ENCODE results near the gene IL36B. TPM values are rescaled to one million over a fixed set of nuclear protein-coding genes. Genes with fewer than 3 reads are reported as not detected.

Gene IL36B
- total and polyA plus RNA-seq, 5 donors = not detected

DNA sequence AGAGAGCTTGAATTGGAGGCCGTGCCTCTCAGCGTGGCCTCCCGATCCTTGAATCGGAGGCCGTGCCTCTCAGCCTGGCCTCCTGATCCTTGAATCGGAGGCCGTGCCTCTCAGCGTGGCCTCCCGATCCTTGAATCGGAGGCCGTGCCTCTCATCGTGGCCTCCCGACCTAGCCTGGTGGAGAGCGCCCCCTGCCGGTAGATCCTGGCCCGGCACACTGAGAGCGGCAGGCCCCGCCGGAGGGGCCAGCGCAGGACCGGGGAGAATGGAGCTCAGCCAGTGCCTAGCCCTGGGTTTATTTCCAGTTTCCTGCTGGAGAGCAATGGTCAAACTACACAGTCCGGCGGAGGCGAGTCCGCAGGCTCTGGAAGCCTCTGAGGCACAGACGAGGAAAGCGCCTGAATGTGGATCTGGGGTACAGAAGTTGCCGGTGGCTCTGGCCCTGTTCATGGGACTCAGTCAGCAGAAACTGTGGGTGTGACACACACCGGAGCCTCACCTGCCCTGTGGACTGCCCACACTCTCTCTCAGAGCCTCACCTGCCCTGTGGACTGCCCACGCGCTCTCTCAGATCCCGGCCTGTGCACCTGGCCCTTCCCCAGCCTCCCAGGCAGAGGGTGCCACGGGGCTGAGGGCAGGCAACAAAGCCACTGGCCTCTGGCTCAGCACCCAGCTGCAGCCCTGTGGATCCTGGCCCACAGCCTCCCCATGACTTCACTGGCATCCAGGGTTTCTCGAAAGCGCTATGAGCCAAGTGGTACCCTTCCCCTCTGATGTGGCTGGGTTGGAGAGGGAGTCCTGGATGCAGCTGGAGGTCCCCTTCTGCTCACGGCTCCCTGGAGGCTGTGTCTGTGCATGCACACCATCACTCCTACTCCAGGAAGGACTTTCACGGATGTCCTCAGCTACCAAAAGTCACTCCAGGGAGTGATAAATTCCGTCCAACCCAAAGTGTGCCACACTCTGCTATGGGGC is 1.5 kb downstream of the IL36B start:
- H3K4me3 ChIP-seq (ENCODE audit: low read length) = no peak overlapping the region
- intact Hi-C loops (cut with DNase I) = no loop called here
- no peaks in the 10 kb centered on the region for H3K27me3 ChIP-seq (ENCODE audit: control insufficient read depth, insufficient read depth)
- H3K27ac ChIP-seq (ENCODE audit: low read length) = no peak overlapping the region
- WGBS = 93% methylated on average over 38 of the region's 38 CpGs
- ATAC-seq = no peak
- peak in 1 of 3 donors; percentile 42 for DNase-seq
- H3K4me1 ChIP-seq (ENCODE audit: control insufficient read depth, insufficient read depth, low read length) = no peaks in the 10 kb centered on the region
- H3K9me3 ChIP-seq (ENCODE audit: control insufficient read depth, low read length) = no peaks in the 10 kb centered on the region

DNA sequence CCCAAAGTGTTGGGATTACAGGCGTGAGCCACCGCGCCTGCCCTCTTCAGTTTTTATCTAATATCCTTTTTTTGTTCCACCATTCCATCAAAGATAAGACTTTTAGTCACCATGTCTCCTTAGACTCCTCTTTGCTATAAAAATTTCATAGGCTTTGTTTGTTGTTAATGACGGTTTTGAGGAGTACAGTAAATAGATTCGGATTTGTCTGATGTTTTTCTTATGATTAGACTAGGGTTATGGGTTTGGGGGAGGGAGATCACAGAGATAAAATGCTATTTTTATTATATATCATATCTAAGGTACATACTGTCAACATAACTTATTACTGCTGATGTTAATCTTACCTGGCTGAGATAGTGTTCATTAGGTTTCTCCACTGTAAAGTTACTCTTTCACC is 6.2 kb downstream of the IL36B start:
- ATAC-seq (no peak), DNase-seq (no peak)
- Histone ChIP-seq H3K4me3 (ENCODE audit: low read length) (no peak overlapping the region), H3K4me1 (ENCODE audit: control insufficient read depth, insufficient read depth, low read length) (no peaks in the 10 kb centered on the region), H3K9me3 (ENCODE audit: control insufficient read depth, low read length) (no peaks in the 10 kb centered on the region), H3K27ac (ENCODE audit: low read length) (no peak overlapping the region), H3K27me3 (ENCODE audit: control insufficient read depth, insufficient read depth) (no peaks in the 10 kb centered on the region)
- intact Hi-C loops (cut with DNase I) = no loop called here
- WGBS = 82% methylated on average over 5 of the region's 5 CpGs

DNA sequence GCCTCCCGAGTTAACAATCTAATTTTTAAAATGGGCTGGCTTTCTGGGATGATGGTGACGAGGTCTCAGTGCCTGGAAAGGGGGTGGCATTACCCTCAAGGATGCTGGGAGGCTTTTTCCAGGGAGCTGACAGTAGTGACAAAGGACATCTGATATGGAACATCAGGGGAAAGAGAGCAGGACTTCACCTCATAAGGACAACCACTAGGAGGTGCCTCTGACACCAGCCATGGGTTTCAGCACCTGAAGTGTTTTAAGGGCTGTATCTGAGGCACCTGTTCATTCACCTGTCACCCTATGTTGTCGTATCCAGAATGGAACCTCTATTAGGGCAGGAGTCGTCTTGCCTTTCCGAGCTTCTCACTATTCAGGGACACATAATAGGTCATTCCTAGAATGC is 10.8 kb downstream of the IL36B start:
- H3K4me3 ChIP-seq (ENCODE audit: low read length) = no peak overlapping the region
- no peaks in the 10 kb centered on the region for H3K4me1 ChIP-seq (ENCODE audit: control insufficient read depth, insufficient read depth, low read length)
- no peaks in the 10 kb centered on the region for H3K27me3 ChIP-seq (ENCODE audit: control insufficient read depth, insufficient read depth)
- DNase-seq = no peak
- H3K27ac ChIP-seq (ENCODE audit: low read length) = no peak overlapping the region
- no peak for ATAC-seq
- 58% methylated on average over 5 of the region's 5 CpGs for WGBS
- H3K9me3 ChIP-seq (ENCODE audit: control insufficient read depth, low read length) = no peaks in the 10 kb centered on the region
- intact Hi-C loops (cut with DNase I) = no loop called here

DNA sequence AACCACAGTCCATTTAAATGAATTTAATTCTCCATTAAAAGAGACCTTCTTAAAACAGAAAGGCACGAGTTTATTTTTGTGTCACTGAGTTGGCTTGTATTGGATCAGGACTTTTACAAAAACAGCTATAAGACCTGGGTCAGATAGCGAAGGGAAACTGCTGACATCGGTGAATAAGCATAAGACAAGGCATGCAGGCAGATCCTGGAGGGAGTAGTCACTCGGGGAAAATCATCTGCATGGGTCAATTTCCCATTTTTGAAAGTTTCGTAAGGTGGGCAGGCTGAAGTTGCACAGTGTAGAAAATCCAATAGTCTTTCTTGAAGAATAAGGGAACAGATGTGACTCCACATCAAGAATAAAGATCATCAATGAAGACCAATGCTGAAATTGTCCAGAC is 12.9 kb downstream of the IL36B start:
- Histone ChIP-seq H3K9me3 (ENCODE audit: control insufficient read depth, low read length) (no peaks in the 10 kb centered on the region), H3K4me1 (ENCODE audit: control insufficient read depth, insufficient read depth, low read length) (no peaks in the 10 kb centered on the region), H3K27me3 (ENCODE audit: control insufficient read depth, insufficient read depth) (no peaks in the 10 kb centered on the region), H3K27ac (ENCODE audit: low read length) (no peak overlapping the region), H3K4me3 (ENCODE audit: low read length) (no peak overlapping the region)
- DNase-seq (no peak), ATAC-seq (no peak)
- WGBS = 46% methylated on average over 5 of the region's 5 CpGs
- intact Hi-C loops (cut with DNase I) = no loop called here

DNA sequence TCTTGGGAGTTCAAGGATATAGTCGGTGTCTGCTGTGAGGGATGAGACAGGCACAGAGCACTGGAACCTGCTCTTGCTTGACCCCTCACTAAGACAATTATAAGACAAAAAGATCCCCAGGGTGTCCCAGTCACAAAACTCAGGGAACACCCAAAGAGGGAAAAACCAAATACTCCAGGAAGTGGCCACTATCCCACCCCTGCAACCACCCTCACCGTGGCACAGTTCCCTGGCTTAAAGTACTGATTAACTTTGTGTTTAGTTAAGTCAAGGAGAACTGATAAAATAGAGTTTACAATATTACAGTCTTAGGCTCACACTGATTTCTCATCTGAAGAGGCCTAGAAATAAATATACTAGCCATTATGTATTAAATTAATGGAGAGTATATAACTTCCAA is 13.5 kb downstream of the IL36B start:
- ATAC-seq = no peak
- 85% methylated on average over 2 of the region's 2 CpGs for WGBS
- H3K27ac ChIP-seq (ENCODE audit: low read length) = no peak overlapping the region
- DNase-seq = no peak
- no peak overlapping the region for H3K4me3 ChIP-seq (ENCODE audit: low read length)
- no peaks in the 10 kb centered on the region for H3K4me1 ChIP-seq (ENCODE audit: control insufficient read depth, insufficient read depth, low read length)
- intact Hi-C loops (cut with DNase I) = no loop called here
- no peaks in the 10 kb centered on the region for H3K27me3 ChIP-seq (ENCODE audit: control insufficient read depth, insufficient read depth)
- H3K9me3 ChIP-seq (ENCODE audit: control insufficient read depth, low read length) = no peaks in the 10 kb centered on the region

DNA sequence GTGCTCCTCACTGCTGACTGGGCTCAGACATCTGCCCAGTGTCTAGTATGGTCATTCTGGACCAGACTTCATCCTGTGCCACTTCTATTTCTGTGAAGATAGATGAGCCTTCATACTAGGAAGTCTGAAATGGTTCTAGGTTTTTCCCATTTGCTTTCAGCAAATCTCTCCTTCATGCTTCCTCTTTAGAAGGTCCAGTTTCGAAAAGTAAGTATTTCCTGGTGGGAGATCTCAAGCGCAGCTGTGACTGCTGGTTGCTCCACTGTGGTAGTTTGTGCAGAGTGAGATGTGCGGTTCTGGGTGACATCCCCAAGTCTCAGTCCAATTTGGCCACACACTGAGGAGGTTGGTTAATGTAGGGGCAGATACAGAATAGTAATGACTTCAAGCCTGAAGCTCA is 14.4 kb downstream of the IL36B start:
- Histone ChIP-seq H3K4me1 (ENCODE audit: control insufficient read depth, insufficient read depth, low read length) (no peaks in the 10 kb centered on the region), H3K27me3 (ENCODE audit: control insufficient read depth, insufficient read depth) (no peaks in the 10 kb centered on the region), H3K27ac (ENCODE audit: low read length) (no peak overlapping the region), H3K4me3 (ENCODE audit: low read length) (no peak overlapping the region), H3K9me3 (ENCODE audit: control insufficient read depth, low read length) (no peaks in the 10 kb centered on the region)
- intact Hi-C loops (cut with DNase I) = no loop called here
- DNase-seq (no peak), ATAC-seq (no peak)
- 80% methylated on average over 3 of the region's 3 CpGs for WGBS

DNA sequence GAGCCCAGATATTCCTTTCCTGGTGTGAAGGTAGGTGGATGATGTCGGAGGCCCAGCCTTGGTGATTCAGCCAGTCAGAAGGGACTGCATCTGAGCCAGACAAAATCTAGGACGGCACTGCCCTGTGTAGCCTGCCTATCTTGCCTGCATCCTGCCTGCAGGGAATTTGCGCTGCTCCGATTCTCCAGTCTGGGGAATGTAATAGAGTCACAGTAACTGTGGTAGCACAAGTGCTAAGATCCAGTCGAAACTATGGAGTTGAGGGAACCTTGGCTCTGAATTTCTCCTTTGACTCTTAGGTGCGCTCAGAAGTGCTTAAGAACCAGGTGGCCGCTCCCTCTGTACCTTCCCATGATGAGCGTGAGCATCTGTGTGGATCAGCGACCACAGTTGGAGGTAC is 15.9 kb downstream of the IL36B start:
- intact Hi-C loops (cut with DNase I) = no loop called here
- H3K4me3 ChIP-seq (ENCODE audit: low read length) = no peak overlapping the region
- 81% methylated on average over 9 of the region's 9 CpGs for WGBS
- H3K4me1 ChIP-seq (ENCODE audit: control insufficient read depth, insufficient read depth, low read length) = no peaks in the 10 kb centered on the region
- no peaks in the 10 kb centered on the region for H3K27me3 ChIP-seq (ENCODE audit: control insufficient read depth, insufficient read depth)
- DNase-seq (no peak), ATAC-seq (no peak)
- H3K27ac ChIP-seq (ENCODE audit: low read length) = no peak overlapping the region
- no peaks in the 10 kb centered on the region for H3K9me3 ChIP-seq (ENCODE audit: control insufficient read depth, low read length)

DNA sequence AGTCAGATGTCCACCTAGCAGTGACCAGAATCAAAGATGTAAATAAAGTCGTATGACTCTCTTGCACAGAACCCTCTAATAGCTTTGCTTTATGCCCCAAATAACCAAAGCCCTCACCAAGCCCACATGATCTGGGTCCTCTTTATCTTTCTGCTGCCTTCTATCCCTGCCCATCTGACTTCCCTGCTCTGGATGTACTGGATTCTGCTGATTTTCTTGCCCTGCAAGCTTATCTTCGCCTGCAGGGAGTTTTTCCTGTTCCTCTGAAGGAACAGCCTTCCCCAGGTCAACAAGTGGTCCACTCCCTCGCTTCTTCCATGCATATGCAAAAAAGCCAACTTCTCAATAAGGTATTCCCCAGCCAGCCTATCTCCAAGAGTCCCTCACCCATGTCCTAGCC is 18.7 kb downstream of the IL36B start:
- no peaks in the 10 kb centered on the region for H3K4me1 ChIP-seq (ENCODE audit: control insufficient read depth, insufficient read depth, low read length)
- DNase-seq (no peak), ATAC-seq (no peak)
- H3K27ac ChIP-seq (ENCODE audit: low read length) = no peak overlapping the region
- no peak overlapping the region for H3K4me3 ChIP-seq (ENCODE audit: low read length)
- WGBS = 74% methylated on average over 3 of the region's 3 CpGs
- intact Hi-C loops (cut with DNase I) = no loop called here
- no peaks in the 10 kb centered on the region for H3K27me3 ChIP-seq (ENCODE audit: control insufficient read depth, insufficient read depth)
- H3K9me3 ChIP-seq (ENCODE audit: control insufficient read depth, low read length) = no peaks in the 10 kb centered on the region

DNA sequence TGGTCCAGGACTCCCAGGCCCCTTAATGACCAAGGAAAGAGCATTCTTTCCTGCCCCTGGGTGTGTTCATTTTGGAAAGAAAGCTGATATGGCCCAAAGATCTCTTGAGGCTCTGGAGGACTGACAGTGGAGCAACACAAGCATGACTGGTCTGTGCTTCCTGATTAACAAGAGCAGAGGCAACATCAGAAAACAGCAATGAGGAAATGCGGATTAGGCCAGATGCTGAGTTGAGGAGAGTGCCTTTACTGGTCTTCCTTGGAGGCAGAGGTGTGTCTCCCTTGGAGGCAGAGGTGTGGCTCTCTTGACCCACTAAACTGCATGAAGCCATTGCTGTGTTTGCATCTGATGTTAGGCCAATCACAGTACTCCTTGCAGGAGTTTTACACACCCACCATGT is 19.9 kb downstream of the IL36B start:
- H3K4me1 ChIP-seq (ENCODE audit: control insufficient read depth, insufficient read depth, low read length) = no peaks in the 10 kb centered on the region
- H3K4me3 ChIP-seq (ENCODE audit: low read length) = no peak overlapping the region
- ATAC-seq (no peak), DNase-seq (no peak)
- no peaks in the 10 kb centered on the region for H3K9me3 ChIP-seq (ENCODE audit: control insufficient read depth, low read length)
- intact Hi-C loops (cut with DNase I) = no loop called here
- no peak overlapping the region for H3K27ac ChIP-seq (ENCODE audit: low read length)
- H3K27me3 ChIP-seq (ENCODE audit: control insufficient read depth, insufficient read depth) = no peaks in the 10 kb centered on the region
- 87% methylated on average over 1 of the region's 1 CpG for WGBS

DNA sequence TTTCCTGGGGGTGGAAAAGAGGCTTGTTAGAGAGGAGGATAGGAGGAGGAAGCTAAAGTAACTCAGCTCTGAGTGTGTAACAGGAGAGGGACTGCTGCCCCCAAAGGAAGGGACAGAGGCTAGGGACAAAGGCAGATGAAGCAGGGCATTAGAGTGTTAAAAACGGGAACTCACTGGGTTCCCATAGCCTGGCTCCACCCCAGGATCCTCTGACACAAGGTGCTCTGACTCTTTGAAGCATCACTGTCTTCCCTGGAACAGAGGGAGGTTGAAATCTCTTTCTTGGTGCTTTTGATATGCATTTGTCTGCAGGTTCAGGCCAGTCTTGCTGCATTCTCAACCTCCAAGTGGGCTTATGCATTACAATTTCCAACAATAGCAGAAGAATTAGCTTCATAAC is 24.6 kb downstream of the IL36B start:
- intact Hi-C loops (cut with DNase I) = no loop called here
- no peaks in the 10 kb centered on the region for H3K27me3 ChIP-seq (ENCODE audit: control insufficient read depth, insufficient read depth)
- ATAC-seq (no peak), DNase-seq (no peak)
- no peaks in the 10 kb centered on the region for H3K9me3 ChIP-seq (ENCODE audit: control insufficient read depth, low read length)
- H3K4me3 ChIP-seq (ENCODE audit: low read length) = no peak overlapping the region
- 5% methylated on average over 1 of the region's 1 CpG for WGBS
- H3K27ac ChIP-seq (ENCODE audit: low read length) = no peak overlapping the region
- no peaks in the 10 kb centered on the region for H3K4me1 ChIP-seq (ENCODE audit: control insufficient read depth, insufficient read depth, low read length)

DNA sequence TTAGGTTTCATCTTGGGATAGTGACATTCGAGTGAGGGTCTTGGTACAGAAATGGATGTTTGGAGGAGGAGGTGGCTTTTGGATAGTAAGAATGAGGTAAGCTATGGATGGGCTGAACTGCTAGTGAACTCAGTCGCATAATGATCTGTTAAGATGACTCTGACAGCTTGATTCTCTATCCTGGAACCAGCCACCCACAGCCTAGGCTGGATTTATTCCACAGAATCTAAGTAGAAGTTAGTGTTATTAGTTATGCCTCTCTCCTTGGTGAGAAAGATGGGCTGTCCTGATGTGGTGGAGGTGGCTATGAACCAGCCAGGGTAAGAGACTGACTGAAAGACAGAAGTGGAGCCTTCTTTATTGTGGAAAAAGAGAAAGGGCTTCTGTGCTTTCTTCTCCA is 25.0 kb downstream of the IL36B start:
- WGBS = 66% methylated on average over 2 of the region's 2 CpGs
- no peaks in the 10 kb centered on the region for H3K9me3 ChIP-seq (ENCODE audit: control insufficient read depth, low read length)
- H3K4me1 ChIP-seq (ENCODE audit: control insufficient read depth, insufficient read depth, low read length) = no peaks in the 10 kb centered on the region
- ATAC-seq (no peak), DNase-seq (no peak)
- no peaks in the 10 kb centered on the region for H3K27me3 ChIP-seq (ENCODE audit: control insufficient read depth, insufficient read depth)
- H3K4me3 ChIP-seq (ENCODE audit: low read length) = no peak overlapping the region
- intact Hi-C loops (cut with DNase I) = no loop called here
- H3K27ac ChIP-seq (ENCODE audit: low read length) = no peak overlapping the region

DNA sequence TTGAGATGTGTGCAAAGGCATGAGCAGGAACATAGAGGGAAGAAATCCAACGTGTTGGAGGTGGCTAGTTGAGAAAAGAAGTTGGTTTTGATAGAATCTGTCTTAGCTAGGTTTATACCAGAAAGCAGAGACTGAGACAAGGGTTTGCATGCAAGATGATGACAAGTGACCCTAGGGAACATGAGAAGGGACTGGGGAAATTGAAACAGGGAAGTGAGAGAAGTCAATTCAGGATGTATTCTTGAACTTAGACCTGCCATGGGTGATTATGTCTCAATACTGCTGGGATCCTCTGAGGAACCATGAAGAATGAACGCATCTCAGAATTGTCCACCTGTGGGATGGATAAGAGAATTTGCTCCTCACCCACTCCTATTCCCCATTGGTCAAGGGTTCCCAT is 26.9 kb downstream of the IL36B start:
- Histone ChIP-seq H3K27ac (ENCODE audit: low read length) (no peak overlapping the region), H3K4me1 (ENCODE audit: control insufficient read depth, insufficient read depth, low read length) (no peaks in the 10 kb centered on the region), H3K27me3 (ENCODE audit: control insufficient read depth, insufficient read depth) (no peaks in the 10 kb centered on the region), H3K4me3 (ENCODE audit: low read length) (no peak overlapping the region), H3K9me3 (ENCODE audit: control insufficient read depth, low read length) (no peaks in the 10 kb centered on the region)
- 61% methylated on average over 2 of the region's 2 CpGs for WGBS
- ATAC-seq = no peak
- no peak for DNase-seq
- intact Hi-C loops (cut with DNase I) = no loop called here
